HuH-7.5 (cell line): ENCODE measurements around the gene EVC2.

ENCODE experiments used
- DNase-seq: peaks from one replicate; pipeline ENCODE4 v3.0.0; 2011; ENCODE audit warnings: low spot score

EVC2 gene

GRCh38 chr4:5683566-5683965 is 24.8 kb downstream of the EVC2 start:
- DNase-seq, result no peak

GRCh38 chr4:5678977-5679376 is 29.4 kb downstream of the EVC2 start:
- DNase-seq, result no peak

- DNase-seq, result no peak
These were observed 31.6 kb downstream of the EVC2 start for GRCh38 chr4:5676763-5677162.

- DNase-seq, result no peak
These were observed 41.6 kb downstream of the EVC2 start for GRCh38 chr4:5666741-5667140.

GRCh38 chr4:5664778-5665177 is 43.6 kb downstream of the EVC2 start:
- no peak for DNase-seq

- no peak for DNase-seq
These were observed 45.8 kb downstream of the EVC2 start for GRCh38 chr4:5662555-5662954.

- DNase-seq, result no peak
These were observed 47.1 kb downstream of the EVC2 start for GRCh38 chr4:5661237-5661636.

GRCh38 chr4:5660185-5660584 is 48.2 kb downstream of the EVC2 start:
- no peak for DNase-seq

GRCh38 chr4:5658974-5659373 is 49.4 kb downstream of the EVC2 start:
- no peak for DNase-seq

- no peak for DNase-seq
These were observed 51.9 kb downstream of the EVC2 start for GRCh38 chr4:5656415-5656814.

- no peak for DNase-seq
These were observed 53.6 kb downstream of the EVC2 start for GRCh38 chr4:5654791-5655190.

- no peak for DNase-seq
These were observed 57.3 kb downstream of the EVC2 start for GRCh38 chr4:5651089-5651488.

GRCh38 chr4:5650040-5650439 is 58.3 kb downstream of the EVC2 start:
- DNase-seq, result no peak

GRCh38 chr4:5647351-5647750 is 61.0 kb downstream of the EVC2 start:
- no peak for DNase-seq

- DNase-seq, result no peak
These were observed 68.3 kb downstream of the EVC2 start for GRCh38 chr4:5640096-5640495.

GRCh38 chr4:5639556-5639955 is 68.8 kb downstream of the EVC2 start:
- no peak for DNase-seq

GRCh38 chr4:5638976-5639375 is 69.4 kb downstream of the EVC2 start:
- DNase-seq, result no peak

GRCh38 chr4:5638316-5638715 is 70.0 kb downstream of the EVC2 start:
- no peak for DNase-seq

- no peak for DNase-seq
These were observed 71.3 kb downstream of the EVC2 start for GRCh38 chr4:5636766-5637670.

- no peak for DNase-seq
These were observed 72.5 kb downstream of the EVC2 start for GRCh38 chr4:5635826-5636195.

GRCh38 chr4:5632571-5632970 is 75.8 kb downstream of the EVC2 start:
- no peak for DNase-seq

GRCh38 chr4:5632066-5632440 is 76.3 kb downstream of the EVC2 start:
- no peak for DNase-seq

GRCh38 chr4:5631352-5632065 is 76.8 kb downstream of the EVC2 start:
- no peak for DNase-seq

GRCh38 chr4:5630762-5631161 is 77.6 kb downstream of the EVC2 start:
- no peak for DNase-seq
